ENCODE data around the gene ATG16L1. TPM values are rescaled to one million over a fixed set of nuclear protein-coding genes. Genes with fewer than 3 reads are reported as not detected.

The ATG16L1 gene
- total RNA-seq, 4 donors from 2014 or later: 16.7 to 44.1 (median 33.6) TPM

GRCh38 chr2:233208382-233209116 lies 42.9 kb upstream of the ATG16L1 start:
- DNase-seq (ENCODE audit: low spot score in 2 of 2): no peak
- peaks cover 0 to 9% (median 0%) of the 10 kb centered on the region in 4 donors for H3K9me3 ChIP-seq
- peaks cover 0 to 42% (median 7%) of the 10 kb centered on the region in 4 donors for H3K4me1 ChIP-seq
- H3K27ac ChIP-seq: no peak overlapping the region
- peaks cover 0 to 10% (median 0%) of the 10 kb centered on the region in 3 donors for H3K36me3 ChIP-seq
- no peak overlapping the region for H3K4me3 ChIP-seq
- TF ChIP-seq POLR2A (IDR thresholded peaks at IDR 0.05) (no peak), CTCF (IDR thresholded peaks at IDR 0.05) (no peak), EP300 (IDR thresholded peaks at IDR 0.05) (no peak)
- H3K27me3 ChIP-seq: no peaks in the 10 kb centered on the region
- WGBS, 2 donors: 79 to 82% methylated on average over 6 of the region's 10 CpGs

GRCh38 chr2:233209117-233209532 lies 42.3 kb upstream of the ATG16L1 start:
- Histone ChIP-seq H3K9me3 (peaks cover 0 to 4% (median 0%) of the 10 kb centered on the region in 4 donors), H3K27ac (peak overlapping the region in 1 of 4 donors; percentile 11), H3K4me3 (no peak overlapping the region), H3K36me3 (peaks cover 0 to 5% (median 0%) of the 10 kb centered on the region in 3 donors), H3K4me1 (peaks cover 0 to 42% (median 7%) of the 10 kb centered on the region in 4 donors), H3K27me3 (no peaks in the 10 kb centered on the region)
- TF ChIP-seq POLR2A (IDR thresholded peaks at IDR 0.05) (no peak), CTCF (IDR thresholded peaks at IDR 0.05) (no peak), EP300 (IDR thresholded peaks at IDR 0.05) (no peak)
- WGBS, 2 donors: 60 to 64% methylated on average over 4 of the region's 4 CpGs
- no peak for DNase-seq (ENCODE audit: low spot score in 2 of 2)

GRCh38 chr2:233209533-233210171 lies 41.8 kb upstream of the ATG16L1 start:
- Histone ChIP-seq H3K36me3 (no peaks in the 10 kb centered on the region), H3K27ac (peak overlapping the region in 1 of 4 donors; percentile 11), H3K4me1 (peaks cover 0 to 42% (median 7%) of the 10 kb centered on the region in 4 donors), H3K9me3 (no peaks in the 10 kb centered on the region), H3K4me3 (no peak overlapping the region), H3K27me3 (no peaks in the 10 kb centered on the region)
- WGBS, 2 donors: 28 to 33% methylated on average over 10 of the region's 10 CpGs
- TF ChIP-seq CTCF (IDR thresholded peaks at IDR 0.05) (no peak), POLR2A (IDR thresholded peaks at IDR 0.05) (no peak), EP300 (IDR thresholded peaks at IDR 0.05) (no peak)
- no peak for DNase-seq (ENCODE audit: low spot score in 2 of 2)

GRCh38 chr2:233210281-233210680 lies 41.2 kb upstream of the ATG16L1 start:
- no peak for DNase-seq (ENCODE audit: low spot score in 2 of 2)
- Histone ChIP-seq H3K9me3 (no peaks in the 10 kb centered on the region), H3K4me3 (no peak overlapping the region), H3K36me3 (no peaks in the 10 kb centered on the region), H3K4me1 (peaks cover 0 to 42% (median 7%) of the 10 kb centered on the region in 4 donors), H3K27ac (peak overlapping the region in 1 of 4 donors; percentile 63), H3K27me3 (no peaks in the 10 kb centered on the region)
- no peak for TF ChIP-seq POLR2A (IDR thresholded peaks at IDR 0.05)
- WGBS, 2 donors: 79 to 85% methylated on average over 8 of the region's 8 CpGs

- H3K4me3 ChIP-seq: peak overlapping the region in 2 of 4 donors; percentile 12 to 39
- H3K27ac ChIP-seq: peak overlapping the region; percentile 14 to 63 (median 38)
- peaks cover 0 to 42% (median 7%) of the 10 kb centered on the region in 4 donors for H3K4me1 ChIP-seq
- peak; percentile 75 for DNase-seq (ENCODE audit: low spot score in 2 of 2)
- H3K36me3 ChIP-seq: no peaks in the 10 kb centered on the region
- TF ChIP-seq CTCF (IDR thresholded peaks at IDR 0.05) (no peak), POLR2A (IDR thresholded peaks at IDR 0.05) (no peak), EP300 (IDR thresholded peaks at IDR 0.05) (no peak)
- no peaks in the 10 kb centered on the region for H3K27me3 ChIP-seq
- 40 to 41% methylated on average over 18 of the region's 18 CpGs for WGBS, 2 donors
- no peaks in the 10 kb centered on the region for H3K9me3 ChIP-seq
Observed at GRCh38 chr2:233210843-233211547, 40.5 kb upstream of the ATG16L1 start.
